ENCODE results near the gene RECK.

GRCh38 chr9:36120705-36121104 is 84.0 kb downstream of the RECK start:
- TF ChIP-seq, protein P1, sequence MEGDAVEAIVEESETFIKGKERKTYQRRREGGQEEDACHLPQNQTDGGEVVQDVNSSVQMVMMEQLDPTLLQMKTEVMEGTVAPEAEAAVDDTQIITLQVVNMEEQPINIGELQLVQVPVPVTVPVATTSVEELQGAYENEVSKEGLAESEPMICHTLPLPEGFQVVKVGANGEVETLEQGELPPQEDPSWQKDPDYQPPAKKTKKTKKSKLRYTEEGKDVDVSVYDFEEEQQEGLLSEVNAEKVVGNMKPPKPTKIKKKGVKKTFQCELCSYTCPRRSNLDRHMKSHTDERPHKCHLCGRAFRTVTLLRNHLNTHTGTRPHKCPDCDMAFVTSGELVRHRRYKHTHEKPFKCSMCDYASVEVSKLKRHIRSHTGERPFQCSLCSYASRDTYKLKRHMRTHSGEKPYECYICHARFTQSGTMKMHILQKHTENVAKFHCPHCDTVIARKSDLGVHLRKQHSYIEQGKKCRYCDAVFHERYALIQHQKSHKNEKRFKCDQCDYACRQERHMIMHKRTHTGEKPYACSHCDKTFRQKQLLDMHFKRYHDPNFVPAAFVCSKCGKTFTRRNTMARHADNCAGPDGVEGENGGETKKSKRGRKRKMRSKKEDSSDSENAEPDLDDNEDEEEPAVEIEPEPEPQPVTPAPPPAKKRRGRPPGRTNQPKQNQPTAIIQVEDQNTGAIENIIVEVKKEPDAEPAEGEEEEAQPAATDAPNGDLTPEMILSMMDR (conservative IDR thresholded peaks at IDR 0.05; ENCODE audit: low read length): no peak
- TF ChIP-seq EZH2phosphoT487 (IDR thresholded peaks at IDR 0.05; ENCODE audit: borderline replicate concordance): no peak
